Lung (tissue), 12 donors: ENCODE results near the gene ACTR1A. TPM values are rescaled to one million over a fixed set of nuclear protein-coding genes. Genes with fewer than 3 reads are reported as not detected.

Experiments used
- ATAC-seq: fragments of 200-7000 bp; cut with Tn5 transposase; one replicate; pipeline ENCODE4 v1.9.1; 2020; ENCODE audit warnings: moderate number of reproducible peaks; ENCODE audit not compliant: insufficient read depth, low FRiP score
- DNase-seq, 3 donors: peaks; one replicate each; pipeline ENCODE4 v3.0.0-alpha.2; 2013 to 2017
- H3K27ac ChIP-seq, 2 donors: one replicate each; pipeline ENCODE4 v1.5.1; 2013; ENCODE audit warnings: mild to moderate bottlenecking in 2 of 2, moderate library complexity in 2 of 2, control low read depth in 1 of 2, inconsistent platforms in 1 of 2, low read depth in 1 of 2, low read length in 1 of 2
- H3K27me3 ChIP-seq, 3 donors: one replicate each; pipeline ENCODE4 v1.5.1; 2013; ENCODE audit warnings: low read length in 2 of 3; ENCODE audit not compliant: control insufficient read depth in 3 of 3, insufficient read depth in 3 of 3
- H3K36me3 ChIP-seq, 4 donors: one replicate each; pipeline ENCODE4 v1.5.1; 2013; ENCODE audit warnings: low read length in 4 of 4, mild to moderate bottlenecking in 1 of 4, moderate library complexity in 1 of 4; ENCODE audit not compliant: control insufficient read depth in 4 of 4, insufficient read depth in 4 of 4
- H3K4me1 ChIP-seq, 5 donors: one replicate each; pipeline ENCODE4 v1.5.1; 2013; ENCODE audit warnings: low read length in 5 of 5, mild to moderate bottlenecking in 2 of 5, moderate library complexity in 1 of 5; ENCODE audit not compliant: control insufficient read depth in 5 of 5, insufficient read depth in 5 of 5
- H3K4me3 ChIP-seq: one replicate; pipeline ENCODE4 v1.5.1; 2013; ENCODE audit warnings: mild to moderate bottlenecking, control low read depth, moderate library complexity
- H3K9ac ChIP-seq, 2 donors: one replicate each; pipeline ENCODE4 v1.5.1; 2013; ENCODE audit warnings: low read length in 2 of 2, control low read depth in 1 of 2; ENCODE audit not compliant: insufficient read depth in 1 of 2
- H3K9me3 ChIP-seq, 4 donors: one replicate each; pipeline ENCODE4 v1.5.1; 2013; ENCODE audit warnings: low read length in 3 of 4, mild to moderate bottlenecking in 1 of 4, moderate library complexity in 1 of 4; ENCODE audit not compliant: control insufficient read depth in 4 of 4, insufficient read depth in 3 of 4
- WGBS, 2 donors: extraction: QIAGEN DNeasy Blood & Tissue Kit; methylation state at CpG; one replicate each; pipeline ENCODE4 v1.1.7; 2013; 5-methylcytosine and 5-hydroxymethylcytosine counted together
- polyA plus RNA-seq, 2 donors: library from polyadenylated mRNA; stranded (reverse); fragments of 200-250 nt; gene quantifications; one replicate each; pipeline ENCODE4 v1.2.1, GENCODE V29; 2013
- total RNA-seq, 2 donors: library from RNA; depleted of rRNA in 1 of 2; stranded (reverse); fragments of >200 nt in 1 of 2; gene quantifications; one replicate each; pipeline ENCODE4 v1.2.1, GENCODE V29; 2014 to 2021
- TF ChIP-seq, protein P1 (sequence below): IDR thresholded peaks from 2 replicates; pipeline ENCODE4 v1.5.1; 2012; ENCODE audit warnings: mild to moderate bottlenecking; ENCODE audit errors: control extremely low read depth, extremely low read depth
- donor health status: control.
- donor health status: control.
- donor health status: Bipolar disorder and iron deficiency.
- donor health status: healthy.
- donor health status: DM: yes; HTN: yes; CAD: no.

Gene ACTR1A
- total and polyA plus RNA-seq, 4 donors: 72.0 to 96.0 (median 84.3) TPM

DNA sequence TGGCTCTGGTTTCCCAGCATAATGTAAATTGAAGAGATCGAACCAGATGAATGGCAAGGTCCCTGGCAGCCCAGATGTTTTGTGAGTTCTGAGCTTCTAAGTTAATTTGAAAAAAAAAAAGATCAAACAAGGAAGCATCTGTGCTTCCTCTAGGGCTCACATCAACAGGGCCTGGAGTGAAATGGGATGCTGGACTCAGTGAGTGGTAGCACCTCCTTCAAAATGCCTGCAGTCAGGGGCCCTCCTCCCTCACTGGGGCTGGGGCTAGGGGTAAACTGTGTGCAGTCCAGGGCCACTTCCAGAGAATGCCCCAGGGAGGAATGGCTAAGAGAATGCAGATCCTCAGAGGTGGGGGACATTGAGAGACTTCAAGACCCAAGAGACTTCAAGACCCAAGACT is 64.1 kb downstream of the ACTR1A start:
- Histone ChIP-seq H3K9ac (no peak overlapping the region), H3K27me3 (no peaks in the 10 kb centered on the region), H3K4me1 (peaks cover 0 to 15% (median 11%) of the 10 kb centered on the region in 5 donors), H3K36me3 (no peaks in the 10 kb centered on the region), H3K27ac (peak overlapping the region in 1 of 2 donors; percentile 4), H3K9me3 (no peaks in the 10 kb centered on the region), H3K4me3 (no peak overlapping the region)
- ATAC-seq (no peak), DNase-seq (no peak)
- TF ChIP-seq, protein P1, sequence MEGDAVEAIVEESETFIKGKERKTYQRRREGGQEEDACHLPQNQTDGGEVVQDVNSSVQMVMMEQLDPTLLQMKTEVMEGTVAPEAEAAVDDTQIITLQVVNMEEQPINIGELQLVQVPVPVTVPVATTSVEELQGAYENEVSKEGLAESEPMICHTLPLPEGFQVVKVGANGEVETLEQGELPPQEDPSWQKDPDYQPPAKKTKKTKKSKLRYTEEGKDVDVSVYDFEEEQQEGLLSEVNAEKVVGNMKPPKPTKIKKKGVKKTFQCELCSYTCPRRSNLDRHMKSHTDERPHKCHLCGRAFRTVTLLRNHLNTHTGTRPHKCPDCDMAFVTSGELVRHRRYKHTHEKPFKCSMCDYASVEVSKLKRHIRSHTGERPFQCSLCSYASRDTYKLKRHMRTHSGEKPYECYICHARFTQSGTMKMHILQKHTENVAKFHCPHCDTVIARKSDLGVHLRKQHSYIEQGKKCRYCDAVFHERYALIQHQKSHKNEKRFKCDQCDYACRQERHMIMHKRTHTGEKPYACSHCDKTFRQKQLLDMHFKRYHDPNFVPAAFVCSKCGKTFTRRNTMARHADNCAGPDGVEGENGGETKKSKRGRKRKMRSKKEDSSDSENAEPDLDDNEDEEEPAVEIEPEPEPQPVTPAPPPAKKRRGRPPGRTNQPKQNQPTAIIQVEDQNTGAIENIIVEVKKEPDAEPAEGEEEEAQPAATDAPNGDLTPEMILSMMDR: no peak
- whole genome bisulfite sequencing, 2 donors: 35 to 58% methylated on average over 1 of the region's 1 CpG

DNA sequence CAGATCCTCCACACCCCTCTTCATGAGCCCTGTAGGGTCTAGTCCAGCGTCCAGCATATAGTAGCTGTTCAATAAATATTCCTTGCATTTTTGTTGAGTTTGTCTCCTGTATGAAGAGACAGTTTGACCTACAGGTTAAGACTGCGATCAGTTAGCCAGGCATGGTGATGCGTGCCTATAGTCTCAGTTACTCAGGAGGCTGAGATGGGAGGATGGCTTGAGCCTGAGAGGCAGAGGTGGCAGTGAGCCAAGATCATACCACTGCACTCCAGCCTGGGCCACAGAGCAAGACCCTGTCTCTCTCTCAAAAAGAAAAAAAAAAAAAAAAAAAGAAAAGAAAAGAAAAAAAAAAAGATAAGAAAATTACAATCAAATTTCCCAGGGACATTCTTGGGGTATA is 65.0 kb downstream of the ACTR1A start:
- Histone ChIP-seq H3K27ac (no peak overlapping the region), H3K4me1 (peaks cover 0 to 15% (median 11%) of the 10 kb centered on the region in 5 donors), H3K9me3 (no peaks in the 10 kb centered on the region), H3K36me3 (no peaks in the 10 kb centered on the region), H3K9ac (no peak overlapping the region), H3K27me3 (no peaks in the 10 kb centered on the region), H3K4me3 (no peak overlapping the region)
- TF ChIP-seq, protein P1: no peak
- ATAC-seq: no peak
- no peak for DNase-seq
- WGBS, 2 donors: 92 to 99% methylated on average over 3 of the region's 3 CpGs

DNA sequence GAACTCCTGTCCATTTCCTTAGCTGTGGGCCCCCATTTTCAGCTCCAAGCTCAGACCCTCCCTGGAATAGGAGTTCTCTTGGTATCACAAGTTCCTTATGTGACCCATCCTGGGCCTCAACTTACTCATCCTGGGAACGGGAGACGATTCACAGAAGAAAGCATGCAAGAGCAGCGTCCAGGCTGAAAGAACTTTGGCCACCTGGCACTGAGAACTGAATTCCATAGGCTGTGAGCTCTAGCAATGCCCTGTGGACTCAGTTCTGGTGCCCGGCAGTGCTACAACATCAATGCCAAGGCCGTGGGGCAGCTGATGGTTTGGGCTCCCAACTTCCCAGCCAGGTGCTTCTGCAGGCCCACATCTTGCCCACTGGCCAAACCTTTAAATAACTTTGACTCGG is 66.2 kb downstream of the ACTR1A start:
- Histone ChIP-seq H3K9me3 (no peaks in the 10 kb centered on the region), H3K9ac (peak overlapping the region in 1 of 2 donors; percentile 49), H3K4me3 (no peak overlapping the region), H3K27me3 (no peaks in the 10 kb centered on the region), H3K4me1 (peaks cover 0 to 21% (median 11%) of the 10 kb centered on the region in 5 donors), H3K36me3 (no peaks in the 10 kb centered on the region), H3K27ac (peak overlapping the region in 1 of 2 donors; percentile 15)
- TF ChIP-seq, protein P1: no peak
- 64 to 74% methylated on average over 6 of the region's 6 CpGs for WGBS, 2 donors
- ATAC-seq: no peak
- no peak for DNase-seq

DNA sequence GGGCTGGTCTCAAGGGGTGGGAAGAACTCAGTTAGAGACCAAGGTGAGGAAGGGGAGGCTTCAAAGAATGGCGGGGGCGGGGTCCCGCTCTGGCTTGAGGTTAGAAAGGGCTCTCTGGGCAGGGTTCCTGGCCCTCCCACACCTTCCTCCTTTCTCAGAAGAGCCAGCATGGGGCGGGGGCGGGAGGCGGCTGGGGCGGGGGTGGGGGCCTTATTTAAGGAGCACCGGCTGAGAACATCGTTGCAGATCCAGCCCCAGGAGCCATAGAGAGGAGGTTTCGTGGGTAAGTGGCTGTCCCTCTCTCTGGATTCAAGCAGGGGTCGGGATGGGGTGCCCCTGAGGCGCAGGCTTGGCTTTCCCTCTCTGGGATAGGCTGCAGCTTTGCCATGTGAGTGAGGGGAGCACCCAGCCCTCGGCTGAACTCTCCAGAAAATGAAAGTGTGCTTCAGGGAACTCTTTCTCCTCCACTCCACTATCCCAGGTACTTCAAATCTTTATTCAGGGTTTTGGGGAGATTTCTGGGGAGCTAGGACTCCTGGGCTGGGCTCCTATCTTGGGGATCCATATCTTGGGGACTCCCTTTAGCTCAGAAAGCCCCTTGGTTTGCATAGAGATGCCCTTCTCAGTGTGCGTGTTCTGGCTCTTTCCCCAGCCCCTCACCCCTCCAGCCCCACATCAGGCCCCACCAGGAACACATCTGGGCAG is 66.8 kb downstream of the ACTR1A start:
- Histone ChIP-seq H3K4me1 (peaks cover 0 to 21% (median 11%) of the 10 kb centered on the region in 5 donors), H3K9me3 (no peaks in the 10 kb centered on the region), H3K27me3 (no peaks in the 10 kb centered on the region), H3K36me3 (no peaks in the 10 kb centered on the region), H3K27ac (peak overlapping the region in 1 of 2 donors; percentile 87), H3K9ac (peak overlapping the region in 1 of 2 donors; percentile 67), H3K4me3 (no peak overlapping the region)
- WGBS, 2 donors: 3 to 6% methylated on average over 14 of the region's 14 CpGs
- DNase-seq (peak; percentile 62 to 76 (median 63)), ATAC-seq (peak; percentile 8)
- TF ChIP-seq, protein P1: no peak
